Skin of body (tissue), 2 donors: ENCODE results near the gene PDK4. TPM values are rescaled to one million over a fixed set of nuclear protein-coding genes. Genes with fewer than 3 reads are reported as not detected.
A peak's percentile ranks its signal among the peaks of the same experiment; 100 is the strongest.
"Not testable (repeated sequence)": the region's sequence is repeated elsewhere in the genome, so short reads cannot be mapped to it uniquely, and the experiment has no call there.

Experiments
- DNase-seq: peaks from one replicate; lab custom pipeline; 2025; lab: John Stamatoyannopoulos, UW
- total RNA-seq: library from RNA; depleted of rRNA; stranded (reverse); fragments of >200 nt; gene quantifications from one replicate; pipeline ENCODE4 v1.2.3, GENCODE V29; 2014

Gene PDK4
- total RNA-seq, 1 donor from 2014 or later: 34.8 TPM

DNA sequence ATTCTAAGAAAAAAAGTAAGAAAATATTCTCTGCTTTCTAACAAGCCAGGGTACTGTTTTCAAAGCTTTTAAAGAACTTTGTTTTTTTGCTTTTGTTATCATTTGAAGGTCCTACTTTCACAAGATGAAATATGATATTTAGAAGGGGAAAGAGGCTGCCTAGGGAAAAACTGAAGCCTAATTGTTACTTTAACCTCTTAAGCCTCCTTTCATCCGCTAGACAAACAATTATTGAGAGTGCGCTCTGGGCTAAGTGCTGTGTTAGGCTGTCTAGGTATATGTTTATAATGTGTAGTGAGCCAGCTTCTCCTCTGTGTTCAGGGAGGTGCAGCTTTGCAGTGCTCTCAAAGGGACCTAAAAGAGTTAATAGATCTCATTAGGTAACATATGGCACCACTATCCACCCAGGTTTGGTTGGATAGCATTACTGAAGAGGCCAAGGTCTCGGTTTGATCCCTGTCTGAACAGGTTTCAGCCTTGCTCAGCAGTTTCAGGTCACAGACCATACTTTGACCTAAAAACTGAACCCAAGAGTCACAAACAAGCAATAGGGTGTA is 17.9 kb downstream of the PDK4 start:
- DNase-seq: no peak

DNA sequence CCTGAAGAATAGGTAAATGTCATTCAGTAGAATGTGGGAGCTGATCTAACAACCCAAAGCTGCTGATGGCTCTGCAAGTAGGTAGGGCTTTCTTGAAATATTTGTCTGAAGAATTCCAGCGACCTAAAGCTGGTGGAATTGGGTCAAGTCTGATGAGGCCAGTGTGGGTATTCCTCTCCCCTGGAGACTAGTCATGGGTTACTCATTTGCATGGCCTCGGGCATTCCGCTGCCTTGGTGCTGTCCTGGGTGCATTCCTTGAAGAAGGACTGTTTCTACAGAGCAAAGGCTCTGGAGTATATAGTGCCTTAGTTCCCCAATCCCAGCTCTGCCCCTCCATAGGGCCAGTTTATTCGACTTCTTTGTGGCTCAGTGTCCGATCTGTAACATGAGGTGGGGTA is 19.2 kb downstream of the PDK4 start:
- DNase-seq: no peak

DNA sequence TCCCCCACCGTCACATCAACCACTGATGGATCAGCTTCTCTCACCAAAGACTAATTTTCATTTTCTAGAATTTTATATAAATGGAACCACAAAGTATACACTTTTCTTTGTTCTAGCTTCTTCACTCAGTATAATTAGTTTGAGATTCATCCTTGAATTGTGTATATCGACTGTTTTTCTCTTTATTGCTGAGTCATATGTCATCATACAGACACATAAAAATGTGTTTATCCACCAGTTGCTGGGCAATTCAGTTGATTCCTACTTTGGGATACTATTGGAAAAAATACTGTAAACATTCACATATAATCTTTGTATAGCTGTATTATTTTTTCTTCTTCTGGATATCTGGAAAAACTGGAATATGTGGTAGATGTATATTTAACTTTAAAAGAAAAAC is 26.6 kb downstream of the PDK4 start:
- DNase-seq: no peak

DNA sequence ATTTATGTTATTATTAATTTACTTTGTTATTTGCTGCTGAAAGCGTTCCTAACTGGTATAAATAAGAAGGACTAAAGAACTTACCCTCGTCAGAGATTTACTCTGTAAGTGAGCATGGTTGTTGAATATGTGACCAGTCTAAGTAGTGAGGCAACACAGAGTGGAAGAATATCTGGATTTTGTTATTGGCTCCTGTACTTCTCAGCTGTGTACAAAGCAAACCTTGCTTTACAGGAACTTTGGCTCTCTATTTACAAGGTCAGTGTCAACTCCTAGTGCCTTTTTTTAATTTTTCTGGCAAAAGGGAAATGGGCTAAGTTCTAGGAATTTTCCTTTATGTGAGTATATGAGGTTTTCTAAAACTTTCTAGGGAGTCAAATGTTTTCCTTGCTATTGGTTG is 35.6 kb downstream of the PDK4 start:
- no peak for DNase-seq

DNA sequence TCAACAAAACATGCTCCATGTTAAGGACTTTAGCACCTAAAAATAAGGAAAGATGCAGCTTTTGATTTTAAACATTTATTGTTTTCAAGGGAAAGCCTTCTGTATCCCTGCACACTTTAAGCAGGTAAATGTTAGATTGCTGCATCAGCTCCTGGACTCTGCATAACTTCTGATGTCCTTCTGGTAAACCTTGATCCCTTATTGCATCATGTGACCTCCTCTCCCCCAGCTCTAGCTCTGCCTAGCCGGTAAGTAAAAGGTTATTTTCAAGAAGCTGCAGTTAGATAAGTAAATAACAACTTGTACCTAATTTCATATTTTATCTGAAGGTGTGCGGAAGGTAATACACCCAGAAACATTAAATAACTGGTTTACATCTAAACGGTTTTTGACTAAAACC is 37.5 kb downstream of the PDK4 start:
- no peak for DNase-seq

DNA sequence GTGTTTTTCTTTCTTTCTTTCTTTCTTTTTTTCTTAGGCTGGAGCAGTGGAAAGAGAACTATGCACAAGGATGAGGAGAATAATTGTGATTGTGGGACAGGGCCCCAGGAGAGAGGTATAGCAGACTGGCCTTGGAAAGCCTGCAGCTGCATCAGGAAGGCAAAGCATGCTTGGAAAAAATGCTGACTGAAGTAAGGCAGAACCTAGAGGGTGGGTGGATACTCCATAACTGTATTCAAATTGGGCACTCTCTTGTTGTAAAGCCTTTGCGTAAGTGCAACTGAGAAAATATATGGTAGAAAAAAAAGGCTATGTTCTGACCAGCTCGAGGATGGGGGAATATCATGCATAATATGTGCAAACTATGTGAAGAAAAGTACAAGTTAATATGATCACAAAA is 39.5 kb downstream of the PDK4 start:
- no peak for DNase-seq

DNA sequence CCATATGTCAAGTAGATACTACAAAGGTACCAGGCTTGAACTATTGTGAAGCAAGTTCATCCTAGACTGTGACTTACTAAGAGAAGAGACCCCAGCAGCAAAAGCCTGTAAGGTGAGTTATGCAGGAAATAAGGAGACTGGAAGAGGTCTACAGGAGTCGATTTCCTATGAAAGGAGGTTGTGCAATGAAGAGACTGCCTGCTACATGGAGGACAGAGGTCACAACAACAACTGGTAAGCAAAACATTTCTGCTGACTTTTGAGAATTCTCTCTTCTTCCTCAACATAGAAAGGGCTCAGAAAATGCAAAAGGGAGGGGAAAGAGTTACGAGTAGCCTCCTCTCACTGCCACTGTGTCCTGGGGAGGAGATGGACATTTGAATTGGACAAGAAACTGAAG is 42.4 kb downstream of the PDK4 start:
- DNase-seq: no peak

DNA sequence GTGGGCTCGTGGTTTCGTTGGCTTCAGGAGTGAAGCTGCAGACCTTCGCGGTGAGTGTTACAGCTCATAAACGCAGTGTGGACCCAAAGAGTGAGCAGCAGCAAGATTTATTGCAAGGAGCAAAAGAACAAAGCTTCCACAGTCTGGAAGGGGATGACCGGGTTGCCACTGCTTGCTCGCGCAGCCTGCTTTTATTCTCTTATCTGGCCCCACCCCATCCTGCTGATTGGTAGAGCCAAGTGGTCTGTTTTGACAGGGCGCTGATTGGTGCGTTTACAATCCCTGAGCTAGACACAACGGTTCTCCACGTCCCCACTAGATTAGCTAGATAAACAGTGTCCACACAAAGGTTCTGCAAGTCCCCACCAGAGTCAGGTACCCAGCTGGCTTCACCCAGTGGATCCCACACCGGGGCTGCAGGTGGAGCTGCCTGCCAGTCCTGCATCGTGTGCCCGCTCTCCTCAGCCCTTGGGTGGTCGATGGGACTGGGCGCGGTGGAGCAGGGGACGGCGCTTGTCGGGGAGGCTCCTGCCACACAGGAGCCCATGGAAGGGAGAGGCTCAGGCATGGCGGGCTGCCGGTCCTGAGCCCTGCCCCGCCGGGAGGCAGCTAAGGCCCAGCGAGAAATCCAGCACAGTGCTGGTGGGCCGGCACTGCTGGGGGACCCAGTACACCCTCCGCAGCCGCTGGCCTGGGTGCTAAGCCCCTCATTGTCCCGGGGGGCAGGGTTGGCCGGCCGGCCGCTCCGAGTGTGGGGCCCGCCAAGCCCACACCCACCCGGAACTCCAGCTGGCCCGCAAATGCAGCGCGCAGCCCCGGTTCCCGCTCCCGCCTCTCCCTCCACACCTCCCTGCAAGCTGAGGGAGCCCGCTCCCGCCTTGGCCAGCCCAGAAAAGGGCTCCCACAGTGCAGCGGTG is 44.0 kb downstream of the PDK4 start:
- DNase-seq: not testable (repeated sequence)

DNA sequence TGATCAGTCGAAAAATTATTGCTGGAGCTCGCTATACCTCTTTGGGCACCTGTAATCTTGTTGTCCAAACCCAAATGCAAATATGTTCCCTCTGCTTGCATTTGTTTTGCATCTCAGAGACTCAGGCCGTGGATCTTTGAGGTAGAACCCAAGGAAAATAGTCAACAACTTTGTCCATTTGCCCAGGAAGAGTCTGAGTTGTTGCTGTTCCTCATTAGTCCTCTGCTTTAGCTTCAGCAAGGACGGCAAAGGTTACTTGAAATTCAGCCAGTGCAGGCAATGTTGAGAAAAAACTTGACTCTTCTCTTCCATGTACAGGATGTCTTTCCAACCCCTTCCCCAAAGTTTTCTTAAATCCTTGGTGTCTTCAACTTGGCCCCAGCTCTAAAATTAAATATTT is 45.8 kb downstream of the PDK4 start:
- peak; percentile 2 for DNase-seq

DNA sequence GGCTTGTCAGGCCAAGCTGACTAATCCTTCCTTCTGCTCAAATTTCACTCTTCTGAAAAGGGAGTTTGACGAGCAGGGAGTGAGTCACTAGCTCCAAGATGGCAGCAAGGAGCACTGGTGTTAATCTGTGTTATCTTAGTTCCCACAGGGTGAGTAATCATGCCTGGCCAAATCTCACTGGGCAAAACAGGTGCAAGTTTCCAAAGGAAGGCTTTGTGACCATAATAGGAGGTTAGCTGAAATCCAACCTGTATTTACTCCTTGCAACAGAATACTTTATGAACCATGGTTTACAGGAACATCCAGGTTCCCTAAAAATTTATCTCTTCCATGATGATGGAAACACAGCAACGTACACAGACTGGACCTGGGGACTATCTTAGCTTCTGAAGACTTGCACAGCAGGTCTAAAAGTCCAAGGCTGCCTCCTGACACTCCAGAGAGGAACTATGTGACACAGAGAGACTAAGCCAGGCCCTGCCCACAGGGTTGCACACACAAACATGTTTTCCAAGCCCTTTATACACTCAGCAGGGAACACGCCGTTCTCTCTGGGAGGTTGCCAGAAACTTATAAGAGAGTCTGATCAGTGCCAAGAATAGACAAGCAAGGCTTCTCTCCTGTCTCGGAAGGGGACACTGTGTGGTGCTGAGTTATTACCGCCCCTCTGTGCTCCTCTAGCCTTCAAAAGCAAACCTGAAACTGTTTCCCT is 46.3 kb downstream of the PDK4 start:
- DNase-seq: peak; percentile 81

DNA sequence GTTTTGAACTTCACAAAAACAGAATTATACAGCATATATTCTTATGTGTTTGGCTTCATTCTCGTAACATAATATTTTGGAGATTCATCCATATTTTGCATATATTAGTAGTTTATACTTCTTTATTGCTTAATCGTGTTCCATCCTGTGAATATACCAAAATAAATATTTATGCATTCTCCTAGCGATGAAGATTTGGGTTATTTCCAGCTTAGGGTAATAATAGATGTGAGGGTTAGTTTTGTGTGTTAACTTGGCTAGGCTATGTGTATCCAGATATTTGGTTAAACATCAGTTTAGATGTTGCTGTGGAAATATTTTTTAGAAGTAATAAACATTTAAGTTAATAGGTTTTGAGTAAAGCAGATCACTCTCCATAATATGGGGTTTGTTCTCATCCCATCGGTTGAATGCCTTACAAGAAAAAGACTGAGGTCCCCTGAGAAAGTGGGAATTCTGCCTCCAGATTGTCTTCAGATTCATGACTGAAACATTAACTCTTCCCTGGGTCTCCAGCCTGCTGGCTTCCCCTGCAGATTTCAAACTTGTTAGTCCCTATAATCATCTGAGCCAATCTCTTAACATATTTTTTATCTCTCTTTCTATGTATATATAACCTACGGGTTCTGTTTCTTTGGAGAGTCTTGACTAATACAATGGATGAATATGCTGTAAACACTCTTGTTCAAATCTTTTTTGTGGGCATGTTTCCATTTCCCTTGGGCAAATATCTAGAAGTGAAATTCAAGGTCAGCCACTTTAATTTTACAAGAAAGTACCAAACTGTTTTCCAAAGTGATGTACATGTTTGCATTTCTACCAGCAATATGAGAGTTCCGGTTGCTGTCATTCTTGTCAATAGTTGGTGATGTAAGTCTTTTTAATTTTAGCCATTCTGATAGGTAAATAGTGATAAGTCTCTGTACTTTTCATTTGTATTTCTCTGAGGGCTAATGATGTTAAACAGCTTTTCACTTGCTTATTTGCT is 48.7 kb downstream of the PDK4 start:
- DNase-seq: peak; percentile 23

DNA sequence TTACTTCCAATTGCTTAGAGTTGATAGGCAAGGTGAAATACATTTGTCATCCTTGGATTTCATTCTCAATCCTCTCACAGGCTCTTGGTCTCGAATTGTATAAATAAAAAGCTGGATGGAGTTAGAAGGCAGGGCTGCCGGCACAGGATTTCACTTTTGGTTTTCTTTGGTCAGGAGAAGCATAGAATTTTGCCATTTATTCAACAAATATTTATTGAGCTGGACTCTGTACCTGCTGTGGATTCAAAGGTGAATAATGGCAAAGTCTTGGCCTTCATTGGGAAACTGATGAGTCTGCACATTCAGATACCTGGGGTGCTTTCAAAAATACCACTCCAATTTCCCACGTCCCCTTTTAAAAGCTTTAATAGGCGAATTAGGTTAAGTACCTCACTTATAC is 49.7 kb downstream of the PDK4 start:
- DNase-seq: no peak

DNA sequence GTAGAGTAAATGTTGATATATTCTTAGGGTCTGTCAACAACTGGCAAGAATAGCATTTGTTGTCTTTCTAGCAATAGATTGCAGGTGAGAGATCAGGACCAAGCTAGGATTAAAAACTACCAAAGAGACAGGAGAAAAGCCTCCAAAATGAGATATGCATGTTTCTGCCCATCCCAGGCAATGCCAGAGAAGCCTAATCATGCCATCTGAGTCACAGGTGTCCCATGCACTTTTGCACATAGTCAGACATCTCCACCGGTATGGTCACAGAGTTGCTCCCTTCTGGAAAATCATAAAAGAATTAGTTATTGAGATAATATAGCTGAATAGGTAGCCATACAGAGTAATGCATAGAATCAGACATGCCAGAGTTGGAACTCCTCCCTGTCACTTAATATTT is 50.6 kb downstream of the PDK4 start:
- DNase-seq: no peak

DNA sequence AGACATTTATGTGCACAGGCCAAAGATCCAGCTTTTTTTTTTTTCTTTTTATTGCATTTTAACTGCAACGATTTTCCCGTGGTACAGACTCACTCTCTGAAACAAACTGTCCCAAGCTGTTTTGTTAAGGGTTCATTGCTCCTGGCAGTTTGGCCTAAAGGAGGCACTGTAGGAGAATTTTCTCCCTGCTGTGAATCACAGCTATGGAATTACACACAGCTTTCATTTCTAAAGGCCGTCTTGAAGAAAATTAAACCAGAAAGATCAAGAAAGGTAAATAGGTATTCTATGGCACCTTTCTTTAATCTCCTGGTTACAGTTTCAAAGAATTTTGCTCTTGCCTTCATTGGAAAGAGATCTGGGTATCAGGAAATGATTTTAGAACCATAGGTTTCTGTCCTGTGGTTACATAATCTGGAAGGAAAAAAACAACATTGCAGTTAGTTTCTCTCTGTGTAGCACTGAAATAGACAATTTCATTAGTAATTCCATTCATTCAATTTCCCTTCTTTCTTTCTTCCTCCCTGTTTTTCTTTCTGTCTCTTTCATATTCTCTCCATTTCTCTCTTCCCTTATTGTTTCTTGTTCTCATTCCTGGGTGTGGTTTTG is 51.2 kb downstream of the PDK4 start:
- peak; percentile 39 for DNase-seq

DNA sequence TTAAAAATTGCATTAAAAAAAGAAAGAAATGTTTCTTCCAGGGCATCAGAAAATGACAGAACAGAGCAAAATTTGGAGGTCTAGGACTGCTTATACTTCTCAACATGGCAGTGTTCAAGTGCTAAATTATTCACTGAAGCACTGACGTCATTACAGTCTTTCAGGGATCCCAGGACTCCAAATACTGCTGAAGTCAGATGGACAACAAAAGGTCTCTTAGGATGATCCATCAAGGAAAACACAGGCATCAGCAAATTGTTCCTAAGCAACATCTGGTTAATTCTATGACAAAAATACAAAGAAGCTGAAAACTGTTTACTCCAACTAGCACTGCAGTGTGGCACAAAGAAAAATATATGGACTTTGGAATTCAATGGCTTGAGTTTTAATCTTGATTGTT is 52.1 kb downstream of the PDK4 start:
- DNase-seq: no peak

DNA sequence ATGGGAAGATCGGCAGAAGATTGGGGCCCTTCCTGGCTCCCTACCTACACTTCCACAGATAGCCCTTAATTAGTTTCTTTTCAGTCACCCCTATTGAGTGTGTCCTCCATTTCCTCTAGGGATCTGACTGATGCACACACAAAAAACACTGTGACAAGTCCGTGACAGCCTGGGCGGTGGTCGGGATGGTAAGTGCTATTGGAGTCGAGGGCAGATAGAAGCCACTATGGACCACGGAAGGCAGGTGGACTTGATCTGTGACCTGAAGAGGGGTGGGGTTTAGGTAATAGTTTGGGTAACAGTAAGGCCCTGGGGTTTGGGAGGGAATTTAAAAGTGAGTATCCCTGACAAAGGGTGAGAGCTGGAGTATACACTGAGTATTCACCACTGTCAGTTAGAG is 53.0 kb downstream of the PDK4 start:
- no peak for DNase-seq

DNA sequence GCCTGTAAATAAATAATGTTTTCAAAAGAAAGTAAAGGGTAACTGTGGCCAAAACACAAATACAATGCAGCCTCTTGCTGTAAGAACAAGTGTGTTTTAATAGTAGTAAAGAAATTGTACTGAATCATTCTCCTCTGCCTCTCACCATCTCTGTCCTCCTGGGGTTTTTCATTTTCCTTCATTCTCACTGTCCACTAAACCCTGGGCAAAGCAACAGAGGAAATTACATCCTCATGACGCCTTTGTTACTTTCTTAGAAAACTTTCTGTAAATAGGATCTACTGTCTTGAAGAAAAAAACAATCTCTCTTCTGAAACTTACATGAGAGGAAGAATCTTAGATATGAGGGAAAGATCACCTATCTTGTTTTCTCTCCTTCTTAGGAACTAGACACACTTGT is 56.0 kb downstream of the PDK4 start:
- no peak for DNase-seq

DNA sequence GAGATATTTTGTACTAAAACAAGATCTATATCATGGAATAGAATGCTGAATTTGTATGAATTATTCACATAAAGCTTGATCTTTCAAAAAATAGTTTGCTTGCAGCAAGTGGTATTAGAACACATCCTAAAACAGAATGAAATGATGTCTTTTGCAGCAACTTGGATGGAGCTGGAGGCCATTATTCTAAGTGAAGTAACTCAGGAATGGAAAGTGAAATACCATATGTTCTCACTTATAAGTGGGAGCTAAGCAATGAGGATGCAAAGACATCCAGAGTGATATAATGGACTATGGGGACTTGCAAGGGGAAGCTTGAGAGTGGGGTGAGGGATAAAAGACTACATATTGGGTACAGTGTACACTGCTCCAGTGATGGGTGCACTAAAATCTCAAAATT is 56.9 kb downstream of the PDK4 start:
- peak; percentile 33 for DNase-seq

DNA sequence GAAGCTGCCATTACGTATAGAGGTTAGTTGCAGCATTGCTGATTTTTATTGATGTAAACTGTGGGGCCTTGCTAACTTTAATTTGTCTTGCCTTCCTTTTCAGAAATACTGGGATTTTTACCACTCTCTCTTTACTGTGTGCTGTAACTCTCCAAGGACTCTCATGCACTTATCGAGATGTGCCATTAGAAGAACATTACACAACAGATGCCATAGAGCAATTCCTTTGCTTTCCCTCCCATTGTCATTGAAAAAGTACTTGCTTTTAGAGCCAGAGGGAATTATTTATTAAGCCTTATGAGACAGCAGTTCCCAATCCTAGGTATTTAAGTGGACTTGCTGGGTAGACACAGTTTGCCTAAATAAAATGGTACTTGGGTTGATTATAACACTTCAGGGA is 58.8 kb downstream of the PDK4 start:
- DNase-seq: no peak

DNA sequence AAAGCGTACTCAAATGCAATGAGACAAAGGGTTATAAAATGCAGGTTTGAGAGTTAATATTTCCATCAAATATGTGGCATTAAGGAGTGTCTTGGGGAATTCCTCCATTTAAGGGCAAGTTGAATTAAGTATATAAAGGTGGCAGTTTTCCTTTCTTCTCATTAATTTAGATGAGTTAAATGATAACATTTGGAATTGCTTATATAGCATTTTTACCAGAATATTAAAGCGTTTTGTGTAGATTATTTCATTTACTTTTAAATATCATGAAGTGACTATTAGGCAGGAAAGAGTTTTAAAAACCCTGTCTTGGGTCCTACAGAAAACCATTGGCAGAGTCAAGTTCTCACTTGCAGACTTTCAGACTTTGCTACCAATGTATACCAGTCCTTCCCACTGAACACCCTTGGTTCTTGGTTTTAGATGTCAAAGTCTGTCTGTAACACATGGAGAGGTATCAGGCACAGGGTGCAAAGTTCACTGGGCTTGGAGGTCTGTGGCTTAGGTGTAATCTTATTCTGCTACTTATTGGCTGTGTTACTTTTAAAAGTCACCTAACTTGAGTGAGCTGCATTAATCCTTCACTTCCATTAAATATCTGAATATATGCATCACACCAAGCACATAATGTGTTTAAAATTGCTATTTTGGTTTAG is 59.5 kb downstream of the PDK4 start:
- DNase-seq: no peak
